ENCODE measurements around the gene CSH2. TPM values are rescaled to one million over a fixed set of nuclear protein-coding genes. Genes with fewer than 3 reads are reported as not detected.

Gene CSH2
- total and polyA plus RNA-seq, 9 of the 15 experiments (the other 6 are each of a cell fraction or from before 2014, with no cell fraction given), result not detected

- TF ChIP-seq CBX5 (IDR thresholded peaks at IDR 0.05; ENCODE audit: borderline replicate concordance, low read depth) (peak; percentile 20; the same call in 1 of the 2 replicates), NFE2 (IDR thresholded peaks at IDR 0.05; ENCODE audit: low read depth) (no peak), PRPF4 (IDR thresholded peaks at IDR 0.05; ENCODE audit: insufficient read depth, low read depth, low read length, poor library complexity, severe bottlenecking) (peak; percentile 56), CBFA2T2 (conservative IDR thresholded peaks at IDR 0.05) (peak; percentile 51; the same call in 1 of the 2 replicates), ZNF239 (CRISPR knock-in tag; IDR thresholded peaks at IDR 0.05) (no peak), ARID3A (IDR thresholded peaks at IDR 0.05; ENCODE audit: borderline replicate concordance, low read depth, low read length) (no peak), ZNF445 (CRISPR knock-in tag; IDR thresholded peaks at IDR 0.05; ENCODE audit: low read depth) (no peak; the same call in 1 of the 2 replicates), ELK1 (CRISPR knock-in tag; IDR thresholded peaks at IDR 0.05) (no peak), CTCF (IDR thresholded peaks at IDR 0.05 in 2 of 3, conservative IDR thresholded peaks at IDR 0.05 in 1 of 3; ENCODE audit: insufficient read depth in 2 of 3, low read depth in 1 of 3, low read length in 3 of 3) (peak; percentile 86 to 91 (median 90)), CHD4 (IDR thresholded peaks at IDR 0.05; ENCODE audit: insufficient read depth, insufficient replicate concordance, low read depth, low read length, poor library complexity, severe bottlenecking) (no peak), ZNF77 (CRISPR knock-in tag; IDR thresholded peaks at IDR 0.05) (no peak), THRA (IDR thresholded peaks at IDR 0.05) (no peak), ZNF354B (CRISPR knock-in tag; IDR thresholded peaks at IDR 0.05) (0 out of 2 replicates have a peak, but pooled peaks have one; percentile 33), FOXP4 (CRISPR knock-in tag; IDR thresholded peaks at IDR 0.05; ENCODE audit: borderline replicate concordance) (peak; percentile 97), ZNF583 (CRISPR knock-in tag; IDR thresholded peaks at IDR 0.05) (peak; percentile 84)
Observed at GRCh38 chr17:63848834-63849689, 24.4 kb downstream of the CSH2 start (continued).

Data from K562 (cell line).